Gastroesophageal sphincter (tissue), 4 donors: ENCODE data around the gene RTN4RL1. TPM values are rescaled to one million over a fixed set of nuclear protein-coding genes. Genes with fewer than 3 reads are reported as not detected.

ENCODE experiments used
- ATAC-seq: fragments of 150-250 bp; one replicate; pipeline ENCODE4 v1.9.1; 2016; ENCODE audit warnings: mild to moderate bottlenecking, moderate library complexity
- H3K27ac ChIP-seq, 4 donors: fragments of 200-600 bp; sonication (generic) in 3 of 4; 1 replicate in 3 of 4; 2 replicates in 1 of 4; pipeline ENCODE4 v1.5.1; 2016 to 2019
- H3K27me3 ChIP-seq: fragments of 200-600 bp; sonication (generic); one replicate; pipeline ENCODE4 v1.5.1; 2019
- H3K36me3 ChIP-seq, 2 donors: fragments of 200-600 bp; sonication (generic); one replicate each; pipeline ENCODE4 v1.5.1; 2019; ENCODE audit warnings: control low read depth in 1 of 2
- H3K4me1 ChIP-seq, 3 donors: fragments of 200-600 bp; sonication (generic); 1 replicate in 2 of 3; 2 replicates in 1 of 3; pipeline ENCODE4 v1.5.1; 2016 to 2019; ENCODE audit warnings: control low read depth in 2 of 3
- H3K4me3 ChIP-seq, 2 donors: fragments of 200-600 bp; sonication (generic); one replicate each; pipeline ENCODE4 v1.5.1; 2019; ENCODE audit warnings: mild to moderate bottlenecking in 1 of 2, moderate library complexity in 1 of 2
- H3K9me3 ChIP-seq, 3 donors: fragments of 200-600 bp; sonication (generic); one replicate each; pipeline ENCODE4 v1.5.1; 2017 to 2019; ENCODE audit warnings: control low read depth in 2 of 3
- EP300 ChIP-seq: sonication (generic); formaldehyde crosslinking; IDR thresholded peaks from one replicate; pipeline ENCODE4 v1.6.1; 2017; ENCODE audit warnings: antibody characterized with exemption, mild to moderate bottlenecking
- POLR2A ChIP-seq, 2 donors: fragments of 450-650 bp; IDR thresholded peaks; one replicate each; pipeline ENCODE4 v1.6.1; 2017; ENCODE audit warnings: antibody characterized with exemption in 2 of 2, mild to moderate bottlenecking in 2 of 2, moderate library complexity in 1 of 2
- POLR2AphosphoS5 ChIP-seq: sonication (generic); formaldehyde crosslinking; IDR thresholded peaks from one replicate; pipeline ENCODE4 v1.6.1; 2017; ENCODE audit warnings: antibody characterized with exemption
- WGBS, 2 donors: methylation state at CpG; one replicate each; pipeline ENCODE4 v1.1.5; 2018; ENCODE audit warnings: low coverage in 1 of 2; 5-methylcytosine and 5-hydroxymethylcytosine counted together
- total RNA-seq, 4 donors: library from RNA; depleted of rRNA; stranded (reverse); fragments of >200 nt; gene quantifications; one replicate each; pipeline ENCODE4 v1.1.0, GENCODE V29; 2016
- TF ChIP-seq, protein P1 (sequence below), 4 experiments: fragments of 200-600 bp in 2 of 4; fragments of 450-650 bp in 2 of 4; sonication (generic) in 1 of 4; IDR thresholded peaks; one replicate each; pipeline ENCODE4 v1.5.1; 2017 to 2019; ENCODE audit warnings: antibody characterized with exemption in 4 of 4, mild to moderate bottlenecking in 2 of 4, moderate library complexity in 2 of 4

Gene RTN4RL1
- total RNA-seq, 4 donors from 2014 or later, result 0.58 to 0.81 (median 0.72) TPM; not detected in 1

DNA sequence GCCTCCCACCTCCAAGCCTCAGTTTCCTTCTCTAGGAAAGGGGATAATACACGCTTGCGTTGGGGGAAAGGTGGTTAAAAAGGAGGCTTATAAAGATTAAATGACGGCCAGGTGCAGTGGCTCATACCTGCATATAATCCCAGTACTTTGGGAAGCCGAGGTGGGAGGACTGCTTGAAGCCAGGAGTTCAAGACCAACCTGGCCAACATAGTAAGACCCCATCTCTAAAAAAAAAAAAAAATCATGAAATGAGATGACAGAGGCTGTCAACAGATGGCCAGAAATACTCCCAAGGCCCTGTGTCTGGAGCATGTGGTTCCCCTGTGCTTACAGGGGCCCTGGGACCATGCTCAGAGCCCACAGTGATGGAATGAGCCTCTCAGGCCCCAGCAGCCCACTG, 30.4 kb downstream of the RTN4RL1 start:
- TF ChIP-seq POLR2AphosphoS5 (no peak), POLR2A (IDR thresholded peaks at IDR 0.05) (no peak), EP300 (no peak)
- TF ChIP-seq, protein P1, sequence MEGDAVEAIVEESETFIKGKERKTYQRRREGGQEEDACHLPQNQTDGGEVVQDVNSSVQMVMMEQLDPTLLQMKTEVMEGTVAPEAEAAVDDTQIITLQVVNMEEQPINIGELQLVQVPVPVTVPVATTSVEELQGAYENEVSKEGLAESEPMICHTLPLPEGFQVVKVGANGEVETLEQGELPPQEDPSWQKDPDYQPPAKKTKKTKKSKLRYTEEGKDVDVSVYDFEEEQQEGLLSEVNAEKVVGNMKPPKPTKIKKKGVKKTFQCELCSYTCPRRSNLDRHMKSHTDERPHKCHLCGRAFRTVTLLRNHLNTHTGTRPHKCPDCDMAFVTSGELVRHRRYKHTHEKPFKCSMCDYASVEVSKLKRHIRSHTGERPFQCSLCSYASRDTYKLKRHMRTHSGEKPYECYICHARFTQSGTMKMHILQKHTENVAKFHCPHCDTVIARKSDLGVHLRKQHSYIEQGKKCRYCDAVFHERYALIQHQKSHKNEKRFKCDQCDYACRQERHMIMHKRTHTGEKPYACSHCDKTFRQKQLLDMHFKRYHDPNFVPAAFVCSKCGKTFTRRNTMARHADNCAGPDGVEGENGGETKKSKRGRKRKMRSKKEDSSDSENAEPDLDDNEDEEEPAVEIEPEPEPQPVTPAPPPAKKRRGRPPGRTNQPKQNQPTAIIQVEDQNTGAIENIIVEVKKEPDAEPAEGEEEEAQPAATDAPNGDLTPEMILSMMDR (IDR thresholded peaks at IDR 0.05), result no peak
- ATAC-seq, result no peak
- Histone ChIP-seq H3K9me3 (no peaks in the 10 kb centered on the region), H3K27ac (no peak overlapping the region), H3K4me1 (peaks cover 0 to 28% (median 12%) of the 10 kb centered on the region in 3 donors), H3K4me3 (no peak overlapping the region), H3K36me3 (no peaks in the 10 kb centered on the region), H3K27me3 (peaks cover 5% of the 10 kb centered on the region)
- 100% methylated on average over 2 of the region's 4 CpGs; no CpG with 5 or more reads in 1 of the 2 donors for WGBS, 2 donors

DNA sequence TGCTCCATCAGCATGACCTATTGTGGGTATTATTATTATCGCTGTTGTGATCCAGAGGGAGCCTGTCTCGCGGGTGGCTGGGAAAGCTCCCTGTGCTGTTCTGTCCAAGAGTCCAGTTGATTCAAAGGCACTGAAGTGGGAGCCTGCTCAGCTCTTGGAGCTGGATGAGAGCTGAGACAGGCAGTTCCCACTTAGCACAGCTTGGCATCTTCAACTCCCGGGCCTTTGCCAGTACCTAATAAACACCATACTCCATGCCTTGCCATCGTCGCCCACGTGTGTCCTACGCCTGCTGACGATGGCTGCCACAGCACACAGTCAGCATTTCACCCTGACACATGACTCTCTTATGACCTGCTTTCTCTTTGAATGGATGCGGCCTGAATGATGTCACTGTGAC, 32.6 kb downstream of the RTN4RL1 start:
- H3K36me3 ChIP-seq, result no peaks in the 10 kb centered on the region
- peaks cover 0 to 6% (median under 1%) of the 10 kb centered on the region in 3 donors for H3K4me1 ChIP-seq
- H3K9me3 ChIP-seq, result no peaks in the 10 kb centered on the region
- no peaks in the 10 kb centered on the region for H3K27me3 ChIP-seq
- H3K4me3 ChIP-seq, result no peak overlapping the region
- ATAC-seq, result no peak
- H3K27ac ChIP-seq, result no peak overlapping the region
- TF ChIP-seq POLR2AphosphoS5, result no peak
- TF ChIP-seq, protein P1 (IDR thresholded peaks at IDR 0.05), result no peak
- no peak for TF ChIP-seq POLR2A (IDR thresholded peaks at IDR 0.05)
- TF ChIP-seq EP300, result no peak
- 44 to 86% methylated on average over 1 to 4 of the region's 10 CpGs for WGBS, 2 donors

DNA sequence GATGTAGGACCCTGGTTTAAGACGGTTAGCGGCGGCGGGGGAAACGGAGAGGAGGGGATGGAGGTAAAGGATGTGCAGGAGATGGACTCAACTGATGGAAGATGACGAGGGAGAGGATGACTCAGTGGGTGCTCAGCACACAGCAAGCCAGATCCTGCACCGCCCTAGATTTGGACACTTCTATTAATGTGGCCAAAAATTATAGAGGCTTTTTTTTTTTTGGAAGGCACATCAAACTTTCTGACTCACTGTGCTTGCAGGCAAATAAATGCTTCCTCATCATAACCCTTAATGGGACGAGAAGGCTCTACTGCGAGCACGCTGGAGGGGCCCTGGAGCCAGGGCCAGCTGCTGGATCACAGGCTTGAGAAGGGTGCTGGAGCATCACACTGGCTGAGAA, 36.0 kb downstream of the RTN4RL1 start:
- WGBS, 2 donors, result 56 to 66% methylated on average over 9 to 10 of the region's 10 CpGs
- Histone ChIP-seq H3K4me1 (no peaks in the 10 kb centered on the region), H3K4me3 (no peak overlapping the region), H3K27ac (no peak overlapping the region), H3K9me3 (no peaks in the 10 kb centered on the region), H3K27me3 (no peaks in the 10 kb centered on the region), H3K36me3 (no peaks in the 10 kb centered on the region)
- TF ChIP-seq POLR2AphosphoS5, result no peak
- peak; percentile 93 for ATAC-seq

DNA sequence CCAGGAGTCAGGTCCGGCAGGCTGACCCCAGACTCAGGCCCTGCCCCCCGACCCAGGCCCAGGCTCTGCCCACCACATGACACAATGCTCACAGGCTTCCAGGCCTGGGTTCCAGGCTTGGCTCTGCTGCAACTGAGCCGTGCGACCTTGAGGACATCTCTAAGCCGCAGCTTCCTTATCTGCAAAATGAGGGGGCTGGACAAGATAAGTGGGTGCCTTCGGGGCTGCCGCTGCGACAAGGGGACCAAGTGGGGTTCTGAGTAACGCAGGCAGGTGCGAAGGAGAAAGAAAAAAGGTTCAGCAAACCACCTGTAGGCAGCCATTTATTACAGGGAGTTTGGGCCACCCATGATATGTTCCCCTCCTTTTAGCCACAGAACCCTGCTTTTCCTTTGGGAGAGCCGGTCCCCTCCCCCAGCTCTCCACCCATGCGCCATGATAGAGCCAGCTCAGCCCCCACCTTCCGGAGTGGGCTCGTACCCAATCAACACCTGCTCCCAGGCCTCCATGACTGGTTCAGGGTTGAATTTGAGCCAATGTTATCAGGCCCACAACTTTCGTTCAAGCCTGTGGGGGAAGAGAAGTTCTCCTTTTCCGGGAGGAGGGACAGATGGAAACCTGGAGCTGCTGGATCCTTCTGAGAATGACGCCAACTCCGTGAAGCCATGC, 38.2 kb downstream of the RTN4RL1 start:
- Histone ChIP-seq H3K4me1 (no peaks in the 10 kb centered on the region), H3K4me3 (no peak overlapping the region), H3K36me3 (no peaks in the 10 kb centered on the region), H3K9me3 (no peaks in the 10 kb centered on the region), H3K27ac (no peak overlapping the region), H3K27me3 (no peaks in the 10 kb centered on the region)
- no peak for TF ChIP-seq EP300
- TF ChIP-seq POLR2A (IDR thresholded peaks at IDR 0.05), result no peak
- TF ChIP-seq POLR2AphosphoS5, result no peak
- TF ChIP-seq, protein P1 (IDR thresholded peaks at IDR 0.05), result no peak
- WGBS, 2 donors, result 85% methylated on average over 10 of the region's 18 CpGs; no CpG with 5 or more reads in 1 of the 2 donors
- ATAC-seq, result no peak

DNA sequence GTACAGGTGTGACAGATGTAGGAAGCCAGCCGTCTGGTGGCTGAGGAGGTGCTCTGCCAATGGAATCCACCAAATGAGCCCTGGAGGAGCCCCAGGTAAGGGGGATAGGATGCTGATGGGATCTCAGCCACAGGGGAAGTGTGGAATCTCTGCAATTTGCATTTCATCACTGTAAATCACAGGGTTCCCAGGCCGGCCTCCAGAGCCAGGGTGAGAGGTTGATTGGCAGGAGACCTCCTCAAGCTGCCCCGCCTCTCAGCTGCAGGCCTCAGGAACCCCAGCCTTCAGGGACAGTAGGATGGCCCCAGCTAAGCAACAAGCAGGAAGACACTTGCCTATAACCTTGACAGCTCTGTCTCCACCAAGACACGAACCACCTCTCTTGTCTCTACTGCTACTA, 39.4 kb downstream of the RTN4RL1 start:
- WGBS, 2 donors, result 94% methylated on average over 2 of the region's 4 CpGs; no CpG with 5 or more reads in 1 of the 2 donors
- Histone ChIP-seq H3K4me3 (no peak overlapping the region), H3K4me1 (no peaks in the 10 kb centered on the region), H3K36me3 (no peaks in the 10 kb centered on the region), H3K27ac (no peak overlapping the region), H3K27me3 (no peaks in the 10 kb centered on the region), H3K9me3 (no peaks in the 10 kb centered on the region)
- TF ChIP-seq POLR2A (IDR thresholded peaks at IDR 0.05) (no peak), POLR2AphosphoS5 (no peak), EP300 (no peak)
- TF ChIP-seq, protein P1 (IDR thresholded peaks at IDR 0.05), result no peak
- ATAC-seq, result no peak
